Right lobe of liver (tissue), 4 donors: Measurements from ENCODE around the gene CRIP3.

Experiments used
- CTCF ChIP-seq, 4 donors: fragments of 200-600 bp in 3 of 4; fragments of 450-650 bp in 1 of 4; IDR thresholded peaks; one replicate each; pipeline versions ENCODE4 v1.5.1 to v1.8.0; 2016 to 2022; ENCODE audit warnings: antibody characterized with exemption in 4 of 4, mild to moderate bottlenecking in 2 of 4
- POLR2A ChIP-seq: fragments of 450-650 bp; IDR thresholded peaks from one replicate; pipeline ENCODE4 v1.6.1; 2017; ENCODE audit warnings: antibody characterized with exemption, mild to moderate bottlenecking
- donor health status: DM: no; HTN: no; CAD: no.
- donor health status: DM: no; HTN: no; CAD: no.
- donor health status: DM: no; HTN: yes; CAD: no.

DNA sequence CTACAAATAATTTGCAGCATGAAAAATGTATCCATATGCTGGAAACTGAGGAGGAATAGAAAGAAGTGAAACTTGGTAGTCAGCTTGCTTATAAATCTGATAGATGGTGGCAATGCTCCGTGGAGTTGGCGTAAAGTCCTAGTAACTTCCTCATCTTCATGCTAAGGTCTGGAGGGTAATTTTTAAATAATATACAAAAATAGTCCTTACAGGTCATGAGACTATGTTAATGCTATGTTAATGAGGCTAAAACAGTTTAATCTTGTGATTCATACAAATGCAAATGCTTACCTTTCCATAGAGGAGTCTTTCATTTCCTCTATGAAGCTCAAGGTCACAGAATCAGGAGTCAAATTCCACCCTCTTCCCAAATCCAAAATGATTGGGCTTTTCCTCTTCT, 9.4 kb upstream of the CRIP3 start:
- TF ChIP-seq CTCF (IDR thresholded peaks at IDR 0.05) (no peak), POLR2A (no peak)
